ENCODE results near the gene ASPRV1. TPM values are rescaled to one million over a fixed set of nuclear protein-coding genes. Genes with fewer than 3 reads are reported as not detected.

ASPRV1 gene
- total RNA-seq, 1 donor from 2014 or later = 0.87 TPM

- DNase-seq (ENCODE audit: low spot score) = no peak
- H3K27me3 Mint-ChIP-seq (ENCODE audit: unreplicated experiment) = peaks cover 8% of the 10 kb centered on the region
- peaks cover 6% of the 10 kb centered on the region for H3K36me3 Mint-ChIP-seq (ENCODE audit: low read depth, unreplicated experiment)
- peak overlapping the region; percentile 53 for H3K4me3 Mint-ChIP-seq (ENCODE audit: unreplicated experiment)
- no peaks in the 10 kb centered on the region for H3K9me3 Mint-ChIP-seq (ENCODE audit: unreplicated experiment)
- no peak overlapping the region for H3K27ac Mint-ChIP-seq (ENCODE audit: unreplicated experiment)
- TF ChIP-seq, protein P1, sequence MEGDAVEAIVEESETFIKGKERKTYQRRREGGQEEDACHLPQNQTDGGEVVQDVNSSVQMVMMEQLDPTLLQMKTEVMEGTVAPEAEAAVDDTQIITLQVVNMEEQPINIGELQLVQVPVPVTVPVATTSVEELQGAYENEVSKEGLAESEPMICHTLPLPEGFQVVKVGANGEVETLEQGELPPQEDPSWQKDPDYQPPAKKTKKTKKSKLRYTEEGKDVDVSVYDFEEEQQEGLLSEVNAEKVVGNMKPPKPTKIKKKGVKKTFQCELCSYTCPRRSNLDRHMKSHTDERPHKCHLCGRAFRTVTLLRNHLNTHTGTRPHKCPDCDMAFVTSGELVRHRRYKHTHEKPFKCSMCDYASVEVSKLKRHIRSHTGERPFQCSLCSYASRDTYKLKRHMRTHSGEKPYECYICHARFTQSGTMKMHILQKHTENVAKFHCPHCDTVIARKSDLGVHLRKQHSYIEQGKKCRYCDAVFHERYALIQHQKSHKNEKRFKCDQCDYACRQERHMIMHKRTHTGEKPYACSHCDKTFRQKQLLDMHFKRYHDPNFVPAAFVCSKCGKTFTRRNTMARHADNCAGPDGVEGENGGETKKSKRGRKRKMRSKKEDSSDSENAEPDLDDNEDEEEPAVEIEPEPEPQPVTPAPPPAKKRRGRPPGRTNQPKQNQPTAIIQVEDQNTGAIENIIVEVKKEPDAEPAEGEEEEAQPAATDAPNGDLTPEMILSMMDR (IDR thresholded peaks at IDR 0.05; ENCODE audit: unreplicated experiment) = no peak
- peaks cover 8% of the 10 kb centered on the region for H3K4me1 Mint-ChIP-seq (ENCODE audit: unreplicated experiment)
Observed at GRCh38 chr2:69985216-69985615, 23.8 kb upstream of the ASPRV1 start.

DNA sequence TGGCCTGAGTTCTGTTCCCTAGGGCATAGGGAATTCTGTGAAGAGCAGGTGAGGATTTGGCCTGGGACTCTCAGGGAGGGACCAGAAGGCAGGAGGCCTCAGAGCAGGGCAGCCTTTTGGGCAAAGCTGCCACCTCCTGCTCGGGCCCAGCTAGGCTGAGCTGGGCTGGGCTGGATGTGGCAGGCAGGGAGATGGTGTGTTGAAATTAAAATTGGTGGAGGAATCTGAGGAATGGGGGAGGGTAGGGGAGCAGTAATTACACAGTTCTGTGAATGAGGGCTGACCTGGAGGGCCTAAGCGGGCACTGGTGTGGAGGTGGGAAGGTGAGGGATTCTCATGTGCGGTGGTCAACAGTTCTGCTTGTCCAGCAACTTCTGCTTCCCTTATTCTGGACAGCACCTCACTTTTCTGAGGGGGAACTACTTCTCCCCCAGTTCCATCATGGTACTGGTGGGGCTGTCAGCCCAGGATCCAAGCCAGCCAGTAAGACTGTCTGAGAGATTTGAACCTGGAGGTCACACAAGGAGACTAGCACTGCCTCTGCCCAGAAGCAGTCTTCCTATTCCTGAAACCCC, 22.0 kb upstream of the ASPRV1 start:
- H3K36me3 Mint-ChIP-seq (ENCODE audit: low read depth, unreplicated experiment) = peaks cover 6% of the 10 kb centered on the region
- H3K27me3 Mint-ChIP-seq (ENCODE audit: unreplicated experiment) = peaks cover 8% of the 10 kb centered on the region
- no peak for DNase-seq (ENCODE audit: low spot score)
- TF ChIP-seq, protein P1 (IDR thresholded peaks at IDR 0.05; ENCODE audit: unreplicated experiment) = no peak
- H3K4me1 Mint-ChIP-seq (ENCODE audit: unreplicated experiment) = peaks cover 8% of the 10 kb centered on the region
- no peaks in the 10 kb centered on the region for H3K9me3 Mint-ChIP-seq (ENCODE audit: unreplicated experiment)
- H3K27ac Mint-ChIP-seq (ENCODE audit: unreplicated experiment) = peak overlapping the region; percentile 54
- H3K4me3 Mint-ChIP-seq (ENCODE audit: unreplicated experiment) = no peak overlapping the region

DNA sequence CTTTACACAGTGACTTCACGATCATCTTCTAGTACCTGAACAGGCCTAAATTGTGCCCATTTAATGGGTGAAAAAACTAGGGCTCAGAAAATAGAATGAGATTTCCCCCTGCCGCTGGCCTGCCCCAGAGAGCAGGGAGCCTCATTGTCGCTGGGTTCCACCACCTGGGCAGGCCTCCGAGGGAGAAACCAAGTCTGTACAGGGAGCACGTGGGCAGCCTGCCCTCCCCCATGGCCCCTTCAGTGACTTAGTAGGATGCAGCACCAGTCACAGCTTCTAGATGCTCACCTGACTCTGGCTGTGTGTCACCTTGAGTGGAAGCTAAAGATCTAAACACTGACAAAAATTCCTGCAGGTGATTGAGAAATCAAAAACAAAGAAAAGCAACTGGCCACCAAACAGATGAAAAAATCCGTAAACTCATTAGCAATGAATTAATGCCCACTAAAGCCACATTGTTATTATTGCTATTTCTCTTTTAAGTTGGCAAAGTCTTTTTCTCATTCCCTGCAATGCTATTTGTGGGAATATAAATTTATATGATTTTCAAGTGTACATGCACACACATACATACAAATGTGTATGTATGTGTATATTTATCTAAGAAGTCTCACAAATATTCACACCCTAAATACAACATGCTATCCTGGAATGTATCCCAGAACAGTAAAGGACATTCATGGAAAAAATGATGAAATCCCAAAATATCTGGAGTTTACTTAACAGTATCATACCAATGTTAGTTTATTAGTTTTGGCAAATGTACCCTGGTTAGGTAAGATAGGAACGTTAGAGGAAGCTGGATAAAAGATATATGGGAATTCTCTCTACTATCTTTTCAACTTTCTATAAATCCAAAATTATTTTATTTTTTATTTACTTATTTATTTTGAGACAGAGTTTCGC, 18.7 kb upstream of the ASPRV1 start:
- DNase-seq (ENCODE audit: low spot score) = no peak
- Mint-ChIP-seq H3K4me1 (ENCODE audit: unreplicated experiment) (peaks cover 5% of the 10 kb centered on the region), H3K9me3 (ENCODE audit: unreplicated experiment) (no peaks in the 10 kb centered on the region), H3K27me3 (ENCODE audit: unreplicated experiment) (peaks cover 6% of the 10 kb centered on the region), H3K4me3 (ENCODE audit: unreplicated experiment) (no peak overlapping the region), H3K36me3 (ENCODE audit: low read depth, unreplicated experiment) (peaks cover 5% of the 10 kb centered on the region), H3K27ac (ENCODE audit: unreplicated experiment) (no peak overlapping the region)
- TF ChIP-seq, protein P1 (IDR thresholded peaks at IDR 0.05; ENCODE audit: unreplicated experiment) = no peak

DNA sequence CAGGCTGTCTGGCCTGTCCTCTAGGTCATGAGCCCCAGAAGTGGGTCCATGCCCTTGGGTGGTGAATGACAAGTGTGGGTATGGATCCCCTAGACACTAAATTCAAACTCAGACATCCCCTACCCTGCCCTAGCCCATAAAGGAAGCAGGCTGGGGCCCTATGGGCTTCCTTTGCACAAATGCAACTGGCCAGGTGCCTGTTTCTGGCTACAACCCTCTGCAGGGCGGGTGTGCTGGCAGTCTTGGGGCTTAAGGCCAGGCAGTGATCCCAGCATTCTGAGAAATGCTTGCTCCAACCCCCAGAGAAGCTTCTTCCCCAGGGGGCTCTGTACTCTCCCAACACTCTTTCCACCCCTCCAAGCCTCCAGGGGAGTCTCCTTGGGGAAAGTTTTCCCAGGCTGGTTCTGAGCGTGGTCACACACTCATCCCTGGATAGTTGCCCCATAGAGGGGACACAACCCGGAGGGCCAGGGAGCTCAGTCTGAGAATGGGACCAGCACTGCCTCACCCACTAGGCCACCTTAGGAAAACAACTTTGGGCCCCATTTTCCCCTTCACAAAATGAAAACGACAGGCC, 16.6 kb upstream of the ASPRV1 start:
- H3K4me3 Mint-ChIP-seq (ENCODE audit: unreplicated experiment) = no peak overlapping the region
- no peak overlapping the region for H3K27ac Mint-ChIP-seq (ENCODE audit: unreplicated experiment)
- H3K27me3 Mint-ChIP-seq (ENCODE audit: unreplicated experiment) = peaks cover 3% of the 10 kb centered on the region
- H3K4me1 Mint-ChIP-seq (ENCODE audit: unreplicated experiment) = no peaks in the 10 kb centered on the region
- peaks cover under 1% of the 10 kb centered on the region for H3K36me3 Mint-ChIP-seq (ENCODE audit: low read depth, unreplicated experiment)
- TF ChIP-seq, protein P1 (IDR thresholded peaks at IDR 0.05; ENCODE audit: unreplicated experiment) = no peak
- no peak for DNase-seq (ENCODE audit: low spot score)
- H3K9me3 Mint-ChIP-seq (ENCODE audit: unreplicated experiment) = no peaks in the 10 kb centered on the region
